Stomach smooth muscle (tissue), 2 donors: ENCODE data around the gene RORC.

Experiments used
- H3K27ac ChIP-seq: one replicate; pipeline ENCODE4 v1.7.0; 2013; ENCODE audit warnings: mild to moderate bottlenecking, low read length, inconsistent platforms
- H3K27me3 ChIP-seq, 2 donors: one replicate each; pipeline ENCODE4 v1.7.0; 2013; ENCODE audit warnings: low read length in 2 of 2; ENCODE audit not compliant: insufficient read depth in 2 of 2, control insufficient read depth in 1 of 2
- H3K36me3 ChIP-seq, 2 donors: one replicate each; pipeline ENCODE4 v1.7.0; 2013; ENCODE audit warnings: low read length in 2 of 2; ENCODE audit not compliant: control insufficient read depth in 2 of 2, insufficient read depth in 2 of 2
- H3K4me1 ChIP-seq: one replicate; pipeline ENCODE4 v1.7.0; 2013; ENCODE audit warnings: low read length; ENCODE audit not compliant: control insufficient read depth, insufficient read depth
- H3K4me3 ChIP-seq, 2 donors: one replicate each; pipeline ENCODE4 v1.7.0; 2013; ENCODE audit warnings: low read length in 2 of 2
- H3K9ac ChIP-seq, 2 donors: one replicate each; pipeline ENCODE4 v1.7.0; 2013; ENCODE audit warnings: low read length in 2 of 2, mild to moderate bottlenecking in 1 of 2
- H3K9me3 ChIP-seq, 2 donors: one replicate each; pipeline ENCODE4 v1.7.0; 2013; ENCODE audit warnings: low read length in 2 of 2; ENCODE audit not compliant: control insufficient read depth in 2 of 2
- donor health status: healthy.
- donor health status: Pancreatic carcinoma.

Gene RORC

DNA sequence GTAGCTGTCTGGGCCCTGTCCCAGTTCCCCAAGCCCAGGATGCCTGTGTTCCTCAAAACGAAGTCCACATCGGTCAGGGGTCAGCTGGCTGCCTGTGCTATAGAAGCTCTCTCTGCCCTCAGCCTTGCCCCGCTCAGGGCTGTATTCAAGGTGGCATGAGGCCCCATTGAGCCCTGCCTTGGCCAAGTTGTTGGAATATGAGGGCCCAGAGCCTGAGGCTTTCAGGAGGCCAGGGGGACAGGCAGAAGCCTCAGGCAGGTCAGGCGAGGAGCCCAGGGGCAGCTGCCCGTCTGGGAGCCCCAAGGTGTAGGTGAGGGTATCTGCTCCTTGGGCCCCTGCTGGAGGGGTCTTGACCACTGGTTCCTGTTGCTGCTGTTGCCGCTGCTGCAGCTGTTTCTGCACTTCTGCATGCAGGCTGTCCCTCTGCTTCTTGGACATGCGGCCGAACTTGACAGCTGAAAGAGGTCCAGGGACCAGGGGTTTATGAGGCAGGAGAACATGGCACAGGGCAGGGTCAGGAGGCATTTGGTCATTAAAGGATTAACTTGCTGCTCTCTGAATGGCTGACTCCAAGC is 16.5 kb downstream of the RORC start:
- H3K9me3 ChIP-seq = no peaks in the 10 kb centered on the region
- H3K27ac ChIP-seq = no peak overlapping the region
- H3K4me3 ChIP-seq = no peak overlapping the region

DNA sequence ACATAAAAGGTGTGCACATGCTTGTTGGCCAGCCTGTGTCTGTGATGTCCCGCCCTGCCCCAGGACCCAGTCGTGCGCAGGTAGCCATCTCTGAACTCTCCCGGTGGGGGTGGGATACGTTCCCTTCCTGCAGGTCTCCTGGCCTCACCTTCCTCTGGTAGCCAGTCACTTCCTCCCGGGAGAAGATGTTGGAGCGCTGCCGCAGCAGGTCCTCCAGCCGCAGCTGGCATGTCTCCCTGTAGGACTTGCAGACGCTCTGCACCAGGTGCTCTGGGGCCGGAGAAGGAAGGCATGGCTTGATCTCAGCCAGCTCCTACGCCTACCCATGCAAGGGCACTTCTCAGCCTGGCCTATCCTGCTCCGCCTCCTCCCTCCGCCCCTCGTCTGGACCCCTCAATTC is 17.2 kb downstream of the RORC start:
- Histone ChIP-seq H3K27ac (no peak overlapping the region), H3K9me3 (no peaks in the 10 kb centered on the region), H3K36me3 (no peaks in the 10 kb centered on the region), H3K4me1 (no peaks in the 10 kb centered on the region), H3K4me3 (no peak overlapping the region), H3K27me3 (peaks cover 0 to 7% of the 10 kb centered on the region in 2 donors), H3K9ac (no peak overlapping the region)

More for the DNA sequence above, 16.5 kb downstream of the RORC start:
- Histone ChIP-seq H3K9ac (no peak overlapping the region), H3K4me1 (no peaks in the 10 kb centered on the region), H3K36me3 (no peaks in the 10 kb centered on the region), H3K27me3 (peaks cover 0 to 12% of the 10 kb centered on the region in 2 donors)

DNA sequence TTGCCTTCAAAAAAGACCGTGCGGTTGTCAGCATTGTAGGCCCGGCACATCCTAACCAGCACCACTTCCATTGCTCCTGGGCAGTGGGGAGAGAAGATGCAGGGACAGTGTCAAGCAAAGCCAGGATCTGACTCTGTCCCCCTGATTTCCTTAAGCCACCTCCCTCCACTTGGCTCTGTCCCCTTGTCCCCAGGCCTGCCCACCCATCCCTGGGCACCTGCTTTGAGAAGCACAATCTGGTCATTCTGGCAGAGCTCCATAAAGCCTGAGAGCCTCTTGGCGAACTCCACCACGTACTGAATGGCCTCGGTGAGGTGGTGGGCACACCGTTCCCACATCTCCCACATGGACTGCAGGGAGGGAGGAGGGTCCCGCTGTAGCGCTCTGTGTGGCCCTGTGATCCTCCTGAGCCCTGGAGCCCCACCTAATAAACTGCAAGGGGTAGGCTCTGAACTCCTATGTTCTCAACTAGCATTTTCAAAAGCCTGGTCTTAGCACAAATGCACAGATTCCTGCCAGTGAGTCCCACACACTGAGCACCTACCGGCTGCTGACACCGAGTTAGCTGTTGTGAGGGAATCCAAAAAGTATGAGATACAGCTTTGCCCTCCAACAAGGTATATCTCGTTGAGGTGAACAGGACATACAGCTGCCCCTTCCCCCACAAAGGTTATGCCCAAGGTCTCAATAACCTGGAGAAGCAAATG is 18.2 kb downstream of the RORC start:
- H3K9me3 ChIP-seq = no peaks in the 10 kb centered on the region
- no peak overlapping the region for H3K9ac ChIP-seq
- H3K4me1 ChIP-seq = no peaks in the 10 kb centered on the region
- H3K27ac ChIP-seq = no peak overlapping the region
- no peaks in the 10 kb centered on the region for H3K36me3 ChIP-seq
- H3K4me3 ChIP-seq = no peak overlapping the region
- H3K27me3 ChIP-seq = peaks cover 0 to 6% of the 10 kb centered on the region in 2 donors

DNA sequence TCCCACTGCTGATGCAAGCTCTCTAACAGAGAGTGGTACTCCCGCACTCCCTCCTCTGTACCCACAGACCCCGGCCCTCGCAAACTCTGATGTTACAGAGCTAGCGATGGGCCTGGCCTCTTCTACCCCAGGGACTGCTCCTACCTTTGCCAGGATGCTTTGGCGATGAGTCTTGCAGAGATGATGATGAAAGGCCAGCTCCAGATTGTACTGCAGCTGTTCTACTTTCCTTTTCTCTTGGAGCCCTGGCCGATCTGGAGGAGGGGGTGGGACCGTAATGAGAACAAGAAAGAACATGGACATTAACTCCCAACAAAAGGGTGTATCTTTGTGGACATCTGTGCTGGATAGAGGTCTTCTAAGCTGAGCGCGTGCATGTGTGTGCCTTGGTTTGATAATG is 20.4 kb downstream of the RORC start:
- H3K4me1 ChIP-seq = no peaks in the 10 kb centered on the region
- H3K4me3 ChIP-seq = no peak overlapping the region
- H3K27ac ChIP-seq = no peak overlapping the region
- H3K9me3 ChIP-seq = no peaks in the 10 kb centered on the region
- peaks cover 3 to 6% of the 10 kb centered on the region in 2 donors for H3K27me3 ChIP-seq
- H3K36me3 ChIP-seq = no peaks in the 10 kb centered on the region
- no peak overlapping the region for H3K9ac ChIP-seq

DNA sequence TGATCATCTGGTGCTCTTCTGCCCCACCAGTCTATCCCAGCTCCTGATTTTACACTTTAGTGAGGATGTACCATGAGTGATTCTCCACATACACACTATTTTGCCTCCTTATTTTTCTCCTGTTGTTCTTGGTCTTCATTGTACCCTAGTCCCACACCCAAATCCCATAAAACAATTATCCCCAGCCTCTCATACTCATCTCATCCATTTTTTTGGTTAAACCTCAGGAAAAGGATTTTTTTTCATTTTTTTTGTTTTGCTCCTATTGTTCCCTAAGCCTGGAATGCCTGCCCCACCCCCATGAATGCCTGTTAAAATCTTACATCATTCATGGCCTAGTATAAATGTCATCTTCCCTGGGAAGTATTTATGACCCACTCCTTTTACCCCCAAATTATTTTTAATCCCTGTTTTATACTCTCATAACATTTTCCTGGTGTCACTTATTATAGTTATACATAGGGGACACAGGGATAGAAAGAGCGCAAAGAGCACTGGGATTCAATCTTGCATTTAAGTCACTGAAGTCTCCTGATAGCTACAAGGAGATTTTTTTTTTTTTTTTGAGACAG is 21.5 kb downstream of the RORC start:
- H3K27ac ChIP-seq = no peak overlapping the region
- no peak overlapping the region for H3K9ac ChIP-seq
- no peak overlapping the region for H3K4me3 ChIP-seq
- H3K9me3 ChIP-seq = no peaks in the 10 kb centered on the region
- no peaks in the 10 kb centered on the region for H3K36me3 ChIP-seq
- peaks cover 3 to 5% of the 10 kb centered on the region in 2 donors for H3K27me3 ChIP-seq
- peaks cover 2% of the 10 kb centered on the region for H3K4me1 ChIP-seq

DNA sequence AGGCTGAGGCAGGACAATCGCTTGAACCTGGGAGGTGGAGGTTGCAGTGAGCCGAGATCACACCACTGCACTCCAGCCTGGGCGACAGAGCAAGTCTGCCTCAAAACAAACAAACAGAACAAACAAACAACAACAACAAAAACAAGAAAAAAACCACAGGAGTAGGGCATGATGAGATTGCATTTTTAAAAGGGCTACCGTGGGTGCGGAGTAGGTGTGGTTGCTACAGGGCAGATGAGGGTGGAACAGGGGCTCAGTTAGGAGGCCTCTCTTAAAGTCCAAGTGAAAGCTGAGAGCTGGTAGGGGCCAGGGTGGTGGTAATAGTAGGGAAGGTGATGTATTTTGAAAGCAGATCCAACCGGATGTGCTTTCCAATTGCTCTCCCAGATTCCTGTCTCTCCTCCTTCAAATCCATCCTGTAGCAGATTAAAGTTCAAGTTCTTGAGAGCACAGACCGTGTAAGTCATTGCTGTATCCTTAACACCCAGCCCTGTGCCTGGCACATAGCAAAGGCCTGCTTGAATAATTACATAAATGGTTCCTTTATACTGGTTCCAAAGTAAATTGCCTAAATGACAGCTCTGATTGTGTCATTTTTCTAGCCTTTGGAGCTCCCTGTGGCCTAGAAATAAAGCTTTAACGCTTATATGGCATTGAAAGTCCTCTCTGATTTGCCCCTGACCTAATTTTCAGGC is 22.2 kb downstream of the RORC start:
- Histone ChIP-seq H3K36me3 (no peaks in the 10 kb centered on the region), H3K27me3 (peaks cover 3 to 5% of the 10 kb centered on the region in 2 donors), H3K27ac (no peak overlapping the region), H3K4me3 (no peak overlapping the region), H3K9me3 (no peaks in the 10 kb centered on the region), H3K4me1 (peaks cover 4% of the 10 kb centered on the region), H3K9ac (no peak overlapping the region)

DNA sequence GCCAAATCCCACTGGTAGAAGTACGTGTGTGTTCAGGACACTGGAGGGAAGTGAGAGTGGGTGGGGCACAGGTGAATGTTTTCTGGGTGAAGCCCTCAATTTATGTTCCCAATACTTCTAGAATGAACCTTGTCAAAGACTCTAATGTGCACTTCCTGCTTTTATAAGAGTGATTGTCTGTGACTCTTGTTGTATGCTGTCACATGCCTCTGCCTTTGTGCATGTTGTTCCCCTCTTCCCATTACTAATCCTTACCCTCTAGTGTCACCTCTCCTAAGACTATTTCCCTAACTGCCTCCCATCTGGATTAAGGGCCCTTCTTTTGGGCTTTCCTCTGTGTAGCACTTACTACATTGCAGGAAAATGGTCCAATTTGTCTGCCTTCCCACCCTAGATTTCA is 23.8 kb downstream of the RORC start:
- Histone ChIP-seq H3K9ac (no peak overlapping the region), H3K27me3 (peaks cover 6 to 10% of the 10 kb centered on the region in 2 donors), H3K4me3 (no peak overlapping the region), H3K27ac (no peak overlapping the region), H3K4me1 (peaks cover 4% of the 10 kb centered on the region), H3K9me3 (no peaks in the 10 kb centered on the region), H3K36me3 (no peaks in the 10 kb centered on the region)

DNA sequence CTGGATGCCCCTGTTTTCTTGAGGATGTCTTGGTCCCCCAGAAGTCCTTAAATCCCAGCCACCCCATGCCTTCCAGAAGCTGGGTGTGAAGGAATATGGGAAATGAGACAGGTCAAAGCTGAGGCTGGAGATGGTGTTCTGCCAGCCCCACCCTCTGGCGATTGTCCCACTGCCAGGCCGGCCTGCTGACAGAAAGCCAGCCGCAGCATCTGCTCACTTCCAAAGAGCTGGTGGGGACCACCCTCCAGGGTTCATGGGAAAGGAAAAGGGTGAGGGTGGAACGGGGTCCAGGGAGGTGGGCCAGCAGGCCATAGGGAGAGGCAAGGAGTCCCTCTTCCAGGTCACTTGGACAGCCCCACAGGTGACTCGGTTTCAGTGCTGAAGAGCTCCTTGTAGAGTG is 24.5 kb downstream of the RORC start:
- Histone ChIP-seq H3K9ac (no peak overlapping the region), H3K4me3 (no peak overlapping the region), H3K27ac (no peak overlapping the region), H3K27me3 (peaks cover 6 to 11% of the 10 kb centered on the region in 2 donors), H3K4me1 (peaks cover 4% of the 10 kb centered on the region), H3K9me3 (no peaks in the 10 kb centered on the region), H3K36me3 (no peaks in the 10 kb centered on the region)

DNA sequence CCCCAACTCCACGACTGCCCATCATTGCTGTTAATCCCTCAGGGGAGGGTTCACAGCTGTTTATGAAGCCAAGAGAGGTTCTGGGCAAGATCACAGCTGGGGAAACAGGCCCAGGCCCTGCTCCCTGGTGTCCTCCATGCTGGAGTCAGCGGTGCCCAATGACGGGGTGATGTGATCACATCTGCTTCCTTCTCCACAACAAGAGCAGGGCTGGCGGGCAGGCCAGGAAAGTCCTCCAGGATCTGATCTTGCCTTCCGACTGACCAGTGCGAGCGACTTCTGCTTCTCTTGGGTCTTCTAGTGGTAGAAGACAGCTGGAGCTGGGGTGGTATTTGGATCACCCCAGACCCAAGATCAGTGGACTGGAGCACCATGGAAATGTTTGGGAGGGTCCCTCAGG is 25.4 kb downstream of the RORC start:
- Histone ChIP-seq H3K27me3 (peaks cover 14% of the 10 kb centered on the region in 2 donors), H3K4me3 (no peak overlapping the region), H3K9ac (no peak overlapping the region), H3K9me3 (no peaks in the 10 kb centered on the region), H3K36me3 (no peaks in the 10 kb centered on the region), H3K27ac (no peak overlapping the region), H3K4me1 (peaks cover 4% of the 10 kb centered on the region)

DNA sequence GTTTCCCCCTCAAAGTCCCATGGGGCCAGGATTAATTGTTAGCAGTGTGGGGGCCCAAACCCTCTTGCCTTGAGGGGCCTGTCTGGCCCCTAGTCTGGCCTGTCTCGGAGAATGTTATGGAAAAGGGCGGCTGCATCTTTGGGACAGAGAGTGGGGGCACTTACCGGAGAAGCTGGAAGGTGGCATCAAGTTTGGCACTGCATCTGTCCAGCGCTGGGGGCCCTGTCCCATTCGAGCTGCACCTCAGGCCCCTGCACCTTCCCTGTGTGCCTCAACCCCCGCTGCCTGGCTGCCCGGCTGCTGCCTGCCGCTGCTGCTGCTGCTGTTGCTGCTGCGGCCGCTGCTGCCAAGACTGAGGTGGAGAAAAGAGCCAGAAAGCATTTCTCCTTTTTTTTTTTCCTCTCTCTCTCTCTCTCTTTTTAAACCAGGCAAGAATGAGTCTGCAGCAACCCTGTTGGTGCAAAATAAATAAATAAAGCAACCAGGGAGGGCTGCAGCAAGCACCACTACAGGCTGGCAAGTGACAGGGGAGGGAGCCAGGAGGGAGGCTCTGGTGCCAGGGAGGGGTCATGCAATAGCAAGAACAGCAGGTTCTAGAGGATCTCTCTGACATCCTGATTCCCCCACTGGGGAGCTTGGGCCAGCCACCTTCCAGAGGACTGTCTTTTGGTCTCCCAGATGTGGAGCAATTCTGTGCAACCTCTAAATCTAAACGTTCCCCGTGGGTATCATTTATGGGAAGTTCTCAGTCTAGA is 26.4 kb downstream of the RORC start, which contains the start of gene LINGO4:
Gene LINGO4, minus strand, starts transcription at position 354 of the 755 bp plus-strand sequence. CDS start 2,715 bp downstream, outside the sequence.
- peaks cover 18 to 19% of the 10 kb centered on the region in 2 donors for H3K27me3 ChIP-seq
- H3K9ac ChIP-seq = no peak within 1 kb of the TSS
- no peaks in the 10 kb centered on the region for H3K9me3 ChIP-seq
- H3K27ac ChIP-seq = no peak within 1 kb of the TSS
- no peaks in the 10 kb centered on the region for H3K36me3 ChIP-seq
- H3K4me1 ChIP-seq = peaks cover 4% of the 10 kb centered on the region
- H3K4me3 ChIP-seq = no peak within 1 kb of the TSS
